HepG2 (cell line): Measurements from ENCODE around the gene POLE3. TPM values are rescaled to one million over a fixed set of nuclear protein-coding genes. Genes with fewer than 3 reads are reported as not detected.

Experiments
- ATAC-seq: fragments of 200-7000 bp; cut with Tn5 transposase; 3 replicates; pipeline ENCODE4 v1.9.1; 2020; ENCODE audit warnings: mild to moderate bottlenecking, moderate library complexity
- BruUV-seq: library from RNA; stranded (reverse); fragments of 400-500 nt; replicated peaks from 2 replicates; lab custom pipeline; 2021; lab: Mats Ljungman, UMichigan
- CTCF ChIA-PET: fragments of 300-600 bp; formaldehyde crosslinking; extraction: SDS; loops from one replicate; lab custom pipeline; 2021; ENCODE audit warnings: low total read pairs, inconsistent platforms, low intra/inter-chr PET ratio; lab: Yijun Ruan, JAX
- POLR2A ChIA-PET: fragments of 350-600 bp; sonication (Branson Sonifier 250); formaldehyde crosslinking; loops from one replicate; lab custom pipeline; 2020; ENCODE audit warnings: antibody characterized with exemption, inconsistent platforms; lab: Yijun Ruan, JAX
- DNase-seq: peaks from one replicate; pipeline ENCODE4 v3.0.0-alpha.2; 2015; ENCODE audit warnings: low spot score
- FAIRE-seq: peaks from 3 replicates; lab custom pipeline; 2011; peaks lifted over from hg19 to GRCh38; lab: Jason Lieb, UNC
- H2AFZ ChIP-seq: one replicate; pipeline ENCODE4 v1.6.1; 2011; ENCODE audit warnings: low read length, inconsistent platforms
- H3K27ac ChIP-seq: fragments of 300-600 bp; 3 replicates; pipeline ENCODE4 v1.8.0; 2011; ENCODE audit warnings: mixed run types, mild to moderate bottlenecking, mixed read lengths, low read length, inconsistent platforms; ENCODE audit not compliant: insufficient read depth; ENCODE audit errors: extremely low read length
- H3K27me3 ChIP-seq, 2 experiments: fragments of 200-600 bp in 1 of 2; 2 replicates in 1 of 2; 3 replicates in 1 of 2; pipeline versions ENCODE4 v1.6.0 to v1.8.0; 2011; ENCODE audit warnings: low read length in 2 of 2, mild to moderate bottlenecking in 2 of 2, moderate library complexity in 2 of 2, inconsistent platforms in 1 of 2; ENCODE audit not compliant: insufficient read depth in 2 of 2, control insufficient read depth in 1 of 2
- H3K36me3 ChIP-seq, 2 experiments: fragments of 200-600 bp in 1 of 2; replicated peaks in 1 of 2; 2 replicates in 1 of 2; 3 replicates in 1 of 2; pipeline versions ENCODE4 v1.5.1 to v1.8.0; 2011; ENCODE audit warnings: low read length in 2 of 2, inconsistent platforms in 1 of 2; ENCODE audit not compliant: insufficient read depth in 2 of 2, control insufficient read depth in 1 of 2
- H3K4me1 ChIP-seq: 2 replicates; pipeline ENCODE4 v1.5.1; 2012; ENCODE audit warnings: low read length, inconsistent platforms; ENCODE audit not compliant: insufficient read depth
- H3K4me2 ChIP-seq: 2 replicates; pipeline ENCODE4 v1.6.0; 2011; ENCODE audit warnings: low read depth, low read length, inconsistent platforms
- H3K4me3 ChIP-seq, 3 experiments: fragments of 200-600 bp in 1 of 3; sonication (generic), shearing (Covaris generic) in 1 of 3; replicated peaks in 1 of 3; 2 replicates each; pipeline ENCODE4 v1.5.1; 2011 to 2016; ENCODE audit warnings: low read length in 3 of 3, inconsistent platforms in 2 of 3, low read depth in 2 of 3, mild to moderate bottlenecking in 2 of 3, control low read depth in 1 of 3, mixed read lengths in 1 of 3; ENCODE audit not compliant: insufficient read depth in 1 of 3
- H3K79me2 ChIP-seq: one replicate; pipeline ENCODE4 v1.6.1; 2011; ENCODE audit warnings: low read length, inconsistent platforms; ENCODE audit not compliant: insufficient read depth
- H3K9ac ChIP-seq: 2 replicates; pipeline ENCODE4 v1.6.0; 2011; ENCODE audit warnings: mild to moderate bottlenecking, low read depth, low read length, inconsistent platforms; ENCODE audit not compliant: insufficient read depth
- H3K9me3 ChIP-seq: 2 replicates; pipeline ENCODE4 v1.5.1; 2012; ENCODE audit warnings: mild to moderate bottlenecking, low read length
- H4K20me1 ChIP-seq: 2 replicates; pipeline ENCODE4 v1.6.0; 2011; ENCODE audit warnings: inconsistent platforms, mild to moderate bottlenecking, low read length, moderate library complexity; ENCODE audit not compliant: insufficient read depth
- ARNTL ChIP-seq: sonication (generic); formaldehyde crosslinking; IDR thresholded peaks from 2 replicates; pipeline ENCODE4 v1.4.0; 2020; ENCODE audit warnings: mild to moderate bottlenecking, missing genetic modification reagents
- CC2D1A ChIP-seq: sonication (generic); formaldehyde crosslinking; IDR thresholded peaks from 2 replicates; pipeline ENCODE4 v1.8.1; 2023; ENCODE audit warnings: mild to moderate bottlenecking, missing genetic modification reagents
- EED ChIP-seq: sonication (generic); formaldehyde crosslinking; IDR thresholded peaks from 2 replicates; pipeline ENCODE4 v1.5.0; 2020; ENCODE audit warnings: mild to moderate bottlenecking, missing genetic modification reagents
- ELF4 ChIP-seq: sonication (generic); formaldehyde crosslinking; IDR thresholded peaks from 2 replicates; pipeline ENCODE4 v1.5.0; 2020; ENCODE audit warnings: missing genetic modification reagents, mild to moderate bottlenecking, moderate library complexity, borderline replicate concordance
- ETS1 ChIP-seq: sonication (generic); formaldehyde crosslinking; IDR thresholded peaks from 2 replicates; pipeline ENCODE4 v1.4.0; 2020; ENCODE audit warnings: missing genetic modification reagents
- FLYWCH1 ChIP-seq: sonication (generic); formaldehyde crosslinking; IDR thresholded peaks from 2 replicates; pipeline ENCODE4 v1.8.1; 2023; ENCODE audit warnings: mild to moderate bottlenecking, missing genetic modification reagents
- GATAD2A ChIP-seq: IDR thresholded peaks from 2 replicates; pipeline ENCODE4 v1.6.1; 2016
- HNF1B ChIP-seq: sonication (generic); formaldehyde crosslinking; IDR thresholded peaks from 2 replicates; pipeline ENCODE4 v1.5.1; 2020; ENCODE audit warnings: mild to moderate bottlenecking, moderate library complexity, missing genetic modification reagents
- HNF4A ChIP-seq: sonication (generic); formaldehyde crosslinking; IDR thresholded peaks from 2 replicates; pipeline ENCODE4 v1.4.0; 2020; ENCODE audit warnings: missing genetic modification reagents
- HNRNPLL ChIP-seq: fragments of 200-400 bp; formaldehyde crosslinking; IDR thresholded peaks from 2 replicates; pipeline ENCODE4 v1.6.1; 2017; ENCODE audit warnings: mild to moderate bottlenecking, low read depth, low read length; ENCODE audit not compliant: poor library complexity, severe bottlenecking
- MAZ ChIP-seq, 2 experiments: sonication (generic) in 1 of 2; formaldehyde crosslinking in 1 of 2; IDR thresholded peaks; 2 replicates each; pipeline versions ENCODE4 v1.5.0 to v1.6.1; 2012 to 2020; ENCODE audit warnings: low read depth in 2 of 2, mild to moderate bottlenecking in 2 of 2, borderline replicate concordance in 1 of 2, improper control_type of control experiment in 1 of 2, low read length in 1 of 2, missing genetic modification reagents in 1 of 2, moderate library complexity in 1 of 2
- MTF2 ChIP-seq: sonication (generic); formaldehyde crosslinking; IDR thresholded peaks from 2 replicates; pipeline ENCODE4 v1.5.0; 2020; ENCODE audit warnings: missing genetic modification reagents, borderline replicate concordance
- NRL ChIP-seq: sonication (generic); formaldehyde crosslinking; IDR thresholded peaks from 2 replicates; pipeline ENCODE4 v1.5.0; 2020; ENCODE audit warnings: missing genetic modification reagents, mild to moderate bottlenecking, moderate library complexity, borderline replicate concordance
- RARA ChIP-seq: IDR thresholded peaks from 2 replicates; pipeline ENCODE4 v1.6.1; 2016; ENCODE audit warnings: missing genetic modification reagents, missing compliant biosample characterization
- ZFP90 ChIP-seq: sonication (generic); formaldehyde crosslinking; IDR thresholded peaks from 2 replicates; pipeline ENCODE4 v1.8.0; 2022; ENCODE audit warnings: missing genetic modification reagents, mild to moderate bottlenecking, inconsistent platforms, borderline replicate concordance
- ZNF430 ChIP-seq: sonication (generic); formaldehyde crosslinking; IDR thresholded peaks from 2 replicates; pipeline ENCODE4 v1.9.0; 2021; ENCODE audit warnings: mild to moderate bottlenecking, missing genetic modification reagents
- ZNF530 ChIP-seq: sonication (generic); formaldehyde crosslinking; IDR thresholded peaks from 2 replicates; pipeline ENCODE4 v1.5.0; 2020; ENCODE audit warnings: low read depth, mild to moderate bottlenecking, missing genetic modification reagents
- ZNF674 ChIP-seq: sonication (generic); formaldehyde crosslinking; IDR thresholded peaks from 2 replicates; pipeline ENCODE4 v1.5.0; 2020; ENCODE audit warnings: low read depth, mild to moderate bottlenecking, missing genetic modification reagents
- ZSCAN29 ChIP-seq: sonication (generic); formaldehyde crosslinking; conservative IDR thresholded peaks from 2 replicates; pipeline ENCODE4 v1.4.0; 2020; ENCODE audit warnings: mild to moderate bottlenecking, missing genetic modification reagents
- WGBS: methylation state at CpG from one replicate; pipeline ENCODE4 v1.1.6; 2017; ENCODE audit warnings: low lambda C conversion rate; 5-methylcytosine and 5-hydroxymethylcytosine counted together
- in situ Hi-C: cut with HindIII; loops from 2 replicates; pipeline ENCODE4 v1.10.0; 2017; ENCODE audit warnings: low pct_unique_long_range_greater_than_20kb; ENCODE audit not compliant: extremely low pct_ligation_motif_present
- intact Hi-C: fragments of 100-400 bp; cut with micrococcal nuclease; formaldehyde crosslinking; loops from one replicate; pipeline ENCODE4 v1.10.0; 2022; ENCODE audit not compliant: unreplicated experiment
- polyA plus RNA-seq, 8 experiments: library from polyadenylated mRNA; depleted of rRNA in 3 of 8; stranded (reverse) in 7 of 8; unstranded in 1 of 8; fragments of >200 nt; fragmentation: Illumina TruSeq in 4 of 8; extraction: Trizol in 4 of 8; gene quantifications; 2 replicates each; pipeline versions ENCODE4 v1.2.1 to v1.2.3, GENCODE V29; 2011 to 2016; ENCODE audit warnings: low read depth in 4 of 8, missing spikeins in 1 of 8, mixed read lengths in 1 of 8; ENCODE audit not compliant: insufficient read depth in 1 of 8
- total RNA-seq, 5 experiments: library from RNA; depleted of rRNA; stranded (reverse); fragments of >200 nt; fragmentation: Illumina TruSeq; extraction: Trizol; gene quantifications; 2 replicates each; pipeline ENCODE4 v1.2.3, GENCODE V29; 2016; ENCODE audit warnings: low read depth in 1 of 5
- TF ChIP-seq, protein P1 (sequence below): sonication (generic); formaldehyde crosslinking; IDR thresholded peaks from 2 replicates; pipeline ENCODE4 v1.8.0; 2022; ENCODE audit warnings: missing genetic modification reagents, low read depth, mild to moderate bottlenecking, borderline replicate concordance

Gene POLE3
- total and polyA plus RNA-seq, 2 of the 13 experiments (the other 11 are each of a cell fraction or from before 2014, with no cell fraction given): 36.0 to 77.2 TPM

DNA sequence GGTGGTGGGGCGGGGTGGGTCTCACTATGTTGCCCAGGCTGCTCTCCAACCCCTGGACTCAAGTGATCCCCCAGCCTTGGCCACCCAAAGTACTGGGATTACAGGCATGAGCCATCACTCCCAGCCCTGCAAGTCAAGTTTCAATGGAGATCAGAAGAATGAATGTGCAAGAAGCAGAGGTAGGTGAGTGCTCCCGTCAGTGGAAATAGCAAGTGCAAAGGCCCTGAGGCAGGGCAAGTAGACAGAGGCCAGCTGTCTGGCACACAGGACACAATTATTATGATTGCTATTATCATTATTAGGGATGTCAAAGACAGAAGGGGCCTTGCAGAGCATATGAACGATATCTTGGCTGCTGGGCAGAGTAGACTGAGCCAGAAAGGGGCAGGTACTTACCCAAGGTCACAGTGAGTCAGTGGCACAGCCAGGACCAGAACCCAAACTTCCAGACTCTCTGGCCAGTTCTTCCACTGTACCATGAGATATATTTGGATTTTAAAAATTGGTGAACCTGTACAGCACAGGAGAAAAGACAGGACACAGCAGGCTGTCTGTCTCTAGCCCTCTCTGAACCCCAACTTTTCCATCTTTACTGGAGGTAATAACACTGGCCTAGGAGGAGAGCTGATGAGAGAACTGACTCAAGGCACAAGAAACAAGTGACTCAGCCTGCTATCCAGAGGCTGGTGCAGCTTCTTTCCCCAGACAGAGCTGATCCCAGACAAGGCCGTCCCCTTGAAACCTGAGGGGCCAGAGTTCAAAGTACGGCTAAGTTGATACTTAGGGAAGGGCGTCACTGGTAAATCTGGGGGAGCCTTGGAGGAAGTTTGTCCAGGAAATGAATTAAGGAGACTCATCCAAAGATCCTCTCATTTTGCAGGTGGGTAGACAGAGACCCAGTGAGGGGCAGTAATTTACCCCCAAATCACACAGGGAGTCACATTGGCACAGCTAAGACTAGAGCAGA is 35.1 kb downstream of the POLE3 start:
- no peaks in the 10 kb centered on the region for H3K9me3 ChIP-seq
- DNase-seq: no peak
- in situ Hi-C loops: no loop called here
- no peak for TF ChIP-seq NRL (CRISPR knock-in tag)
- TF ChIP-seq, protein P1, sequence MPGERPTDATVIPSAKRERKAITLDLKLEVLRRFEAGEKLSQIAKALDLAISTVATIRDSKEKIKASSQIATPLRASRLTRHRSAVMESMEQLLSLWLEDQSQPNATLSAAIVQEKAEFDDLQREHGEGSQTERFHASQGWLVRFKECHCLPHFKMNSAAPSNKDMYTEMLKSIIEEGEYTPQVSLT: no peak
- TF ChIP-seq CC2D1A (CRISPR knock-in tag): no peak
- 0 out of 2 replicates have a peak, but pooled peaks have one; percentile 20 for TF ChIP-seq RARA (CRISPR knock-in tag)
- TF ChIP-seq ZNF530 (CRISPR knock-in tag): 0 out of 2 replicates have a peak, but pooled peaks have one; percentile 36
- TF ChIP-seq HNF1B (CRISPR knock-in tag): no peak
- peak; percentile 48 for TF ChIP-seq HNF4A
- TF ChIP-seq MTF2 (CRISPR knock-in tag): no peak
- no peak for TF ChIP-seq ZNF674 (CRISPR knock-in tag)
- no peak for TF ChIP-seq MAZ (IDR thresholded peaks at IDR 0.05; ENCODE audit: borderline replicate concordance, low read depth, low read length)
- TF ChIP-seq MAZ (CRISPR knock-in tag; IDR thresholded peaks at IDR 0.05; ENCODE audit: low read depth): no peak
- 0 out of 2 replicates have a peak, but pooled peaks have one; percentile 2 for TF ChIP-seq ETS1 (CRISPR knock-in tag)
- no peak for TF ChIP-seq GATAD2A (CRISPR knock-in tag)
- no peak for TF ChIP-seq EED (CRISPR knock-in tag)
- TF ChIP-seq HNRNPLL: no peak
- no peak for TF ChIP-seq ZSCAN29 (CRISPR knock-in tag)
- no peak for TF ChIP-seq ELF4 (CRISPR knock-in tag)
- peak; percentile 32; the same call in 1 of the 2 replicates for TF ChIP-seq ARNTL
- TF ChIP-seq ZNF430 (CRISPR knock-in tag): 0 out of 2 replicates have a peak, but pooled peaks have one; percentile 24
- no peak for TF ChIP-seq FLYWCH1 (CRISPR knock-in tag)
- TF ChIP-seq ZFP90 (CRISPR knock-in tag): no peak

More for the DNA sequence above, 35.1 kb downstream of the POLE3 start:
- Histone ChIP-seq H3K79me2 (peaks cover 15% of the 10 kb centered on the region), H3K4me1 (peaks cover 74% of the 10 kb centered on the region), H3K4me2 (peak overlapping the region; percentile 87), H3K27me3 (no peaks in the 10 kb centered on the region), H3K36me3 (peaks cover 4 to 10% of the 10 kb centered on the region in 2 experiments; a peak in 3 of 5 replicates), H3K27ac (peak overlapping the region; percentile 94), H3K9ac (peak overlapping the region; percentile 89), H4K20me1 (peaks cover 16% of the 10 kb centered on the region), H2AFZ (no peak overlapping the region), H3K4me3 (peak overlapping the region; percentile 80 to 99 (median 84))
- BruUV-seq: TSS peak; percentile 70
- FAIRE-seq: no peak
- ChIA-PET CTCF (no interaction called here), POLR2A (interaction anchor here (0.7 to 3.5 kb wide), 4 partner anchors 9 to 25 kb away, joined by 4 to 35 read pairs (median 12); partner anchors contain the start of gene ALAD)
- 59% methylated on average over 6 of the region's 6 CpGs for WGBS
- intact Hi-C loops: no loop called here
- no peak for ATAC-seq
